C1 segment of cervical spinal cord (tissue), 14 donors: Measurements from ENCODE around the gene TM9SF3.
A peak's percentile ranks its signal among the peaks of the same experiment; 100 is the strongest.

ENCODE experiments used
- DNase-seq, 14 donors: peaks; one replicate each; lab custom pipeline; 2025; lab: John Stamatoyannopoulos, UW

Gene TM9SF3

GRCh38 chr10:96586419-96587263 is at the start of gene TM9SF3:
TM9SF3 (minus strand) TSS chr10:96587012; CDS start chr10:96586835, 177 bp downstream.
- DNase-seq = peak; percentile 21 to 90 (median 78)

DNA sequence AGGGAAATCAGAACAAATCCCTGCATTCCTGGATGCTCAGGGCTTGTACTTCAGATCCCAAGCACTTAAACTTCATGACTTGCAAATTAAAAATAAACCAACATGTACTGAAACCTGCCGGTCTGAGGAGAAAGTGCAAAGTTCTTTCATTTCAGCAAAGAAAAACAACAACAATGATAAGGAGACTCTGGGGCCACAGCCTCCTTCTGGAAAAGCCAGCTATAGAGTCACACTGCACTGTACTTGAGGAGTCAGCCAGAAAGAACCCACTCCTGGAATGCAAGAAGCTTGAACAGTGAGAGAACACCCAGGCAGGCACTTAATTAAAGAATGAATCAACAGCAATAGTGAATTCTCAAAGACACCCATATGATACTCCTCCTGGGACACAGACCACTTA is 49.7 kb upstream of the TM9SF3 start:
- no peak for DNase-seq

DNA sequence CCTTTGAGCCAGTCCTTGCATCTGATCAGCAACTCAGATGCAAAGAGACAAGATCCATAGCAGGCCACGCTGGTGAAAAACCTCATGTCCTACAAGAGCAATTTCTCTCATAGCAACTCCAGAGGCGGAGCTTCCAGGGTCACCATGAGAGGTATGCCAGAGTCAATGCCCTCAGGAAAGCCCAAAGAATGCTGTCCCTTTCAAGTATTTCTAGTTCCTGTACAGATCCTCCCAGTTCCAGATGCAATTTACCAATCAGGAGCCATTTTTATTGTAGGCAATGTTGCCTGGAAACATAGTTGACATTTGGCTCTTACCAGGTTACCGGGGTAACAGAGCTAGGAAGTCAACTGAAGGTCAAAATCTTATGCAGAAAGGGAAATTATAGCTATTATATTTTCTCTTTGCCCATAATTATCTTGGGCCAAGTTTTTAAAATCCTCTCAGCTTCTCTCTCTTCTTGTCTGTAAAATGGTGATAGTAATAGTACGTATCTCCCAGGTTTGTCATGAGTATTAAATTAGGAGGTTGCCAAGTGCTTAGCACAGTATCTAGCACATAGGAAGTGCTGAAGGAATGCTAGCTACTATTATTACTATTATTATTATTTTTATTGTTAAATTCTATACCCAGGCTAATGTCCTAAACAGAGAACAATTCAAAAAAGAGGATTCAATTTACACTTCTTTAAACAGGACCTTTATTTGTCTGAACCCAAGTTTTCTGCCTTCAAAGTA is 46.3 kb upstream of the TM9SF3 start:
- DNase-seq = no peak

- no peak for DNase-seq
Measured at GRCh38 chr10:96627292-96627691, 40.5 kb upstream of the TM9SF3 start.

DNA sequence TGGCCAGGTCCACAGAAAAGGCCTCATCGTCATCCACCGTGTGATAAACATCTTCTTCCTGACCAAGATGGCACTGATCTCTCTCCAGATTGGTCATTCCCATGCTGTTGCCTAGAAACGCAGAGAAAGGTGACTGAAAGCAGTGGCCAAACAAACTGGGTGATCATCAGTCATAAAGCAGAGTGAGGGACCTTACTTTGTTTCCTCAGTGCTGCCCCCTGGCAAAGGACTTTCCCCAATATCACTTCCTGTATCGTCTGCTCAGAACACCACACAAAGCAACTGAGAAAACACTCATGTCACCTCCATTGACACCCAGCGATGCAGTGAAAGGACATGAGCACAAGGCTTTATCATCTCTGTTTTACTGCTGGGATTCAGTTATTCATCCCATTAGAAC is 40.0 kb upstream of the TM9SF3 start:
- DNase-seq = no peak

- DNase-seq = no peak
Measured at GRCh38 chr10:96625173-96625572, 38.4 kb upstream of the TM9SF3 start.

GRCh38 chr10:96622013-96622787 is 35.4 kb upstream of the TM9SF3 start:
- peak in 1 of 14 donors; percentile 5 for DNase-seq

DNA sequence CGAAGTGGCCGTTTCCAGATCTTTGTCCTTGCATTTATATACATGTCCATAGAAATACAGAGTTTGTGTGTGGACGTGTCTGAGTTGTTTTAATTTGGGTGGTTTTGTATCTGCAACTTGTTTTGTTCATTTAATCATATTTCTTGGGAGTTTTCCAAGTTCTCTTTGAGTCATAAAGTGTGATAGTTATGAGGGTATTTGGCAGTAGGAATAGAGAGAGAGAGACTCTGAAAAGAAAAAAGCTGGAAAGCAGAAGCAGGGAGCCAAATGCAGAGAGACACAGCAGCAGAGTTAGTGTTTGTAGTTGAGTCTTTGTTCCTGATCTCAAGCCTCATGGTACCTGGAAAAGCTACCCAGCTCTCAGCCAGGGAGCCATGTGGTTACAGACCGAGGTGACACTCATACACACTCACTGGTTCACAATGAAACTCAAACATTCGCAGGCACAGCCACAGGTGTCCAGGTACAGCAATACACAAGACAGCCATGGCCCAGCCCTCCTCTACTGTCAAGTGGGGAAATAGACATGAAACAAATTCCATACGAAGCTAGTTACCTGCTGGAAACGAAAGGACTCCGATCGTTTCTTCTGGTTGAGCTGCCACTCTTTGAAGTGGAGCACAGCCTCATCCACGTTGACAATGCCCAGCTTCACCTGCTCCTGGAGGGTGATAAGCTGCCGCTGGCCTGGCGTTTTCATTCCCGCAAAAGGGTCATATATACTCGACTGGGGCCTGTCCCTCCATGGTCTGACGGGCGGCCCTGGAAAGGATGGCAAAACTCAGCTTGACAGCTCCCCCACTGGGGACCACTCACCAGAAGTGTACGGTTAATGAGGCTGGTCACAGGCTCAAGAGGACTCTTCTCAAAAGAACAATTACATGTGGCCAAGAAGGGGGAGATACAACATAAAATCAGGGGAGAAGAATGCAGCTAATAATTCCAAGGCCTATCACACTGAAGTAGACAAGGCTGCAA is 33.3 kb upstream of the TM9SF3 start:
- no peak for DNase-seq

DNA sequence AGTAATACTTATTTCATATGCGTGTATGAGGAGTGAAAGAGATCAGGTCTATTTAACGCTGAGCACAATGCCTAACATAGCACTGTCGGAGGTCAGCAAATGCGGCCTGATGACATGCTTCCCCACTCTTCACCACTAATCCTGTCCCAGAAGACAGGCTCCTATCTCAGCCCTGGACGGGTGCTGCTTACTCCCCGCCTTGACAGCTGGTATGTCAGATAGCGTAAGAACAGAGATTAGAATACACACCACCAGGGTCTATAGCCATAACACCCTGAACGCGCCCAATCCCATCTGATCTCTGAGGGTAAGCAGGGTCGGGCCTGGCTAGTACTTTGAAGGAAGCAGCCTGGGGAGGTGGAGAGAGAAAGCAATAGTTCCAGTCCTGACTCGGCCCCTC is 32.3 kb upstream of the TM9SF3 start:
- DNase-seq = no peak

DNA sequence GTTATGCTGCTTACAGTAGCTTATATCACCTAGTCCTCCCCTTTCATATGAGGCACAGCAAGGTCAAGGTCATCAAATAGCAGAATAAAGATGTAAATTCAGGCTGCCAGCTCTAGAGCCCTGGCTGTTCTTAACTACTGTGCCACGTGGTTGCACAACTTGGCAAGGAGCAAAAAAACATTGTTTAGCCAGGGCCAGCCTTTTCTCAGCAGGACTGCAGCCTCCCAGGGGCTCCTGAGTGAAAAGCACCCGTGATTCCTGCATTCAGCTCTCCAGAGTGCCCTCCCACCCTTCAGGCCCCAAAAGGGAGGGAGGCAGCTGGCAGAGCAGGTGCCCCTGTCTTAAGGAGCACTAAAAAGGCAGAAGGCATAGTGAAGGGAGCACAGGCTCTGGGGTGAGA is 31.8 kb upstream of the TM9SF3 start:
- peak in 11 of 14 donors; percentile 6 to 81 (median 38) for DNase-seq

- no peak for DNase-seq
Measured at GRCh38 chr10:96616961-96617360, 30.1 kb upstream of the TM9SF3 start.

DNA sequence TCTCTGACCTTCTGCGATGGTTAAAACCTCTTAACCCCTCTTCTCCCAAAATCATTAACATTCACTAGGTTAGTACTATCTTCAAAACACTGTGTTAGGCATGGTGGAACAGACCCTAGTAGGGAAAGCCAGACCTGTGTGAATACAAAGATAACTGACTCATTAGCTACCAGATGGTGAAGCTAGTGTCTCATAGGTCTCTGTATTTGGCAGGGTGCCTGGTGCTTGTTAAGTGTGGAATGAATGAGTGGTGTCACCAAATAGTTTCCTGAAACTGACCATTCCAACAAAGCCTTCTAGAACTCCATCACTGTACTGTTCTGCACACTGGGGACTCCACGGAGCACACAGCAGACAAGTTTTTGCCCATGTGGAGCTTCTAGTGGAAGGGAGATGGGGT is 27.7 kb upstream of the TM9SF3 start:
- no peak for DNase-seq

DNA sequence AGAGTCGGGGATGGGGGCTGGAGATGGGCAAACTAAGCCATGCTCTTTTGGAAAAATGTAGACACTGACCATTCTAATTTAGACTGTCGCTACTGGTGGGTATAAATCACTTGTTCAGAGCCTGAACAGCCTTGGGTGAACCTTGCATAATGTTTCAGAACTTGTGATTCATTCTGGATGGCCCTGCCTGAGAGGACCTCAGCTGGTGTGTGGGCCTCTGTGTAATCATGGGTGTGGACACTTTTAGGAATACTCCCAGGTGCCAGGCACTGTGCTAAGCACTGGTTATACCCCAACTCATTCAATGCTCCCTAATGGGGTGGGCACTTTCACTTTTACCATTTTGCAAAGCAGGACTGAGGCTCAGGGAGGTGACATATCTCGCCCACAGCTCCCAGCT is 26.8 kb upstream of the TM9SF3 start:
- no peak for DNase-seq

DNA sequence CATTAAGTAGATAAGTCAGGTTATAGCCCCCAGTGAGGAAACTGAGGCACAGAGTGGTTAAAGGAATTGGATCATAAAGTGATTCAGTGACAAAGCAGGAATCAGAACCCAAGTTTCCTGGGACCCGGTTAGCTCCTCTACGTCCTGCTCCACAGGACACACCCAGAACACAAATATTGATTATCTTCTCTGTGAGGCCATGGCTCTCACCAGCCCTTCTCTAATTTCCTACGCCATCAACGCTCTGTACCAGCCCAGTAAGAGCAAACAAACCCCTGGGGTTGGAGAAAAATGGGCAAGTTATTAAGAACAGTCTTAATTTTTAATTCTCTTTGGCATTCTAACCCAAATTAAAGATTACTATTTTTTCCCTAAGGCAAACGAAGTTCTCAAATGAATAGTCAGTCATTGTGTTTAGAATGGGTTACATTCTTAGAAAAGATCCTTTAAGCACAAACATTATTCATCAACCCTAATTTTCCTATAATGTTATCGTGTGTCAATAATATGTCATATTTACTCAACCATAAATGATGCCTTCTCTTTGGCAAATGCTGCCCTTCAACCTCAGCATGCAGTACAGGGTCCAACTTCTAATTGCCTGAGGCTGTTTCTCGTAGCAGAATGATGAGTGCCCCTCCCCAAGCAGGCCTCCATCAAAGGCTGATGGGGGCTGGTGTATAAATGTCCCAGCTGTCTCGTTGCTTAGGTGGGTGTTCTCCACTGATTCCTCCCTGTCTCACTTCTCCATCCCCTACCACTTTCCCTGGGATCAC is 25.4 kb upstream of the TM9SF3 start:
- no peak for DNase-seq

- DNase-seq = no peak
Measured at GRCh38 chr10:96610817-96611216, 24.0 kb upstream of the TM9SF3 start.

GRCh38 chr10:96609510-96609909 is 22.7 kb upstream of the TM9SF3 start:
- no peak for DNase-seq

DNA sequence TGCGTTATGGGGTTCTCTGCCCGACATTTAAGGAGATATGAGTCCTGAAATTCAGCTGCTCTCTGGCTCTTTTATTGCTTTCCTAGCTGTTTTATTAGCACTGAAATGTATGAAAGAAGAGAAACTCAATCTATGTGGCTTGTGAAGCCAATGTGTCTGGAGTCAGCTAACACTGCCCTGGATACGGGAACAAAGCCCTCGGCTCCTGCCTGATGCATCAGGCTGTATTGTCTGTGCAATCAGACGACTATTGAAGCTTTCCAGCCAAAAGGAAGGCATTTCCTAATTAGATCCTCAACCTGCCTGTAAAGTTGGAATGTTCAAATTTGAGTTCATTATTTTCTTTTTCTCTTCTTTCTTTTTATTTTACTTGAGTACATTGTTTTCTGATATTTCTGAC is 22.0 kb upstream of the TM9SF3 start:
- DNase-seq = no peak

DNA sequence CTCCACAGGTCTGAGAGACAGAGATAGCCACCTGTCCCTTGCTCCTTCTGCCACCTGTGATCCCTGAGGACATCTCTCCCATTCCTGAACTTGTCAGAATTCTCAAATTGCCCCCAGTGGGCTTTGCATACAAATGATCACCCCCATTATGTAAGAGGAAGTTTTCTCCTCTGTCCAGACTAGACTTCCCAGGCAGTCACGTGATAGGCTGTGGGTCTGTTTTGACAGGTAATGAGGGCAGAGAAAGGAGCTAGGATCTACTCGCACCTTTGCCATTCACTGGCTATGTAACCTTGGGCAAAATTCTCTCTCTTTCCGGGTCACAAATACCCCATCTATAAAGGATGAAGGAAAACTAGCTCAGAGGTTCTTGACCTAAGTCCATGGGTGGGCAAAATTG is 21.4 kb upstream of the TM9SF3 start:
- DNase-seq = no peak

DNA sequence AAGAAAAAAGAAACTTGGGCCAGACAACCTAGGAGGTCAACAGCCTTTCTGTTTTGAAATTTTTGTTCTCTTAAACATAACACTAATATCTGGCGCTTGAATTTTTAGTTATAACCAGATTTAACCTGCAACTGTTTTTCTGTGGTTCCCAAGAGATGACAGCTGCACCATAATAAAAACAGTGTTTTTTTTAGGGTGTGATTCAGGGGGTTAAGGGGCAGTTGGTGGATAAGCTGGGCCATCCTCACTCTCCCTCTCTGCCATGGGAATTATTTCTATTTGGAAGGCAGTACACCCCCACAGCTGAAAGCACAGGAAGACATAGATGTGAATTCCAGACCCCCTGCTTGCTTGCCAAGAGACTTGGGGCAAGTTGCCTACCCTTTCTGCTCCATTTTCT is 20.1 kb upstream of the TM9SF3 start:
- no peak for DNase-seq

DNA sequence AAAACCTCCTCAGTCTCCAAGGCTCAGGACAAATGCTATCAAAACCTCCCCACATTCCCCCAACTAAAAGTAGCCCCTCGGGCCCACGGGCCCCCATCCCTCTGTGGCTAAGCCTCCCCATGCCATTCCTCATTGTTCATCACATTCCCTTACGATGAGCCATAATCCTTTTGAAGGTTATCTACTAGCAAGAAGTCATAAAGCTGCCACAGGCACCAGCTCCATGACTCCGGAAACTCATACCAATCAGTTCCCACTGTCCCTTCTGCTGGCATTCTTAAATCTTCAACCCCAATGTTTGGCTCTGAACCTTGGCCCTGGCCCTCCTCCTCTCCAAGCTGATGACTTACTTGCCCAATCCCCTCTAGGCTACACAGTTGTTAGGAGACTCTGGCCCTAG is 19.4 kb upstream of the TM9SF3 start:
- no peak for DNase-seq
